Cardiac muscle cell (in vitro differentiated cells and primary cell): ENCODE results near the gene IFT52. TPM values are rescaled to one million over a fixed set of nuclear protein-coding genes. Genes with fewer than 3 reads are reported as not detected.
A peak's percentile ranks its signal among the peaks of the same experiment; 100 is the strongest.

Experiments
- DNase-seq, 2 donors: peaks; one replicate each; pipeline versions ENCODE4 v3.0.0 to v3.0.0-alpha.2; 2010 to 2017; ENCODE audit warnings: low read depth in 1 of 2, low spot score in 1 of 2
- H3K27ac ChIP-seq: fragments of 200-600 bp; sonication (generic); 2 replicates; pipeline ENCODE4 v1.5.1; 2016
- H3K27me3 ChIP-seq: fragments of 200-600 bp; sonication (generic); 2 replicates; pipeline ENCODE4 v1.6.0; 2016; ENCODE audit warnings: control low read depth
- H3K36me3 ChIP-seq: fragments of 200-600 bp; sonication (generic); 2 replicates; pipeline ENCODE4 v1.5.1; 2016; ENCODE audit warnings: control low read depth
- H3K4me1 ChIP-seq: fragments of 200-600 bp; sonication (generic); 2 replicates; pipeline ENCODE4 v1.8.1; 2017; ENCODE audit warnings: low read depth, mild to moderate bottlenecking, mixed run types
- H3K4me3 ChIP-seq: fragments of 200-600 bp; sonication (generic); 2 replicates; pipeline ENCODE4 v1.5.1; 2016; ENCODE audit warnings: mild to moderate bottlenecking
- H3K9me3 ChIP-seq: fragments of 200-600 bp; sonication (generic); 2 replicates; pipeline ENCODE4 v1.5.1; 2017; ENCODE audit warnings: low read depth, mild to moderate bottlenecking, control low read depth
- CTCF ChIP-seq: IDR thresholded peaks from 2 replicates; pipeline ENCODE4 v1.5.1; 2012; ENCODE audit warnings: low read depth, mild to moderate bottlenecking, low read length
- polyA plus RNA-seq: library from polyadenylated mRNA; unstranded; fragments of >200 nt; fragmentation: Nextera tagmentation; extraction: Ambion mirVana; gene quantifications from 2 replicates; pipeline ENCODE4 v1.2.1, GENCODE V29; 2016
- total RNA-seq: library from RNA; depleted of rRNA; stranded (reverse); fragments of >200 nt; gene quantifications from 2 replicates; pipeline ENCODE4 v1.2.3, GENCODE V29; 2016

The IFT52 gene
- total RNA-seq (19.1 and 20.6 TPM in 2 replicates), polyA plus RNA-seq (26.4 and 40.3 TPM in 2 replicates)

DNA sequence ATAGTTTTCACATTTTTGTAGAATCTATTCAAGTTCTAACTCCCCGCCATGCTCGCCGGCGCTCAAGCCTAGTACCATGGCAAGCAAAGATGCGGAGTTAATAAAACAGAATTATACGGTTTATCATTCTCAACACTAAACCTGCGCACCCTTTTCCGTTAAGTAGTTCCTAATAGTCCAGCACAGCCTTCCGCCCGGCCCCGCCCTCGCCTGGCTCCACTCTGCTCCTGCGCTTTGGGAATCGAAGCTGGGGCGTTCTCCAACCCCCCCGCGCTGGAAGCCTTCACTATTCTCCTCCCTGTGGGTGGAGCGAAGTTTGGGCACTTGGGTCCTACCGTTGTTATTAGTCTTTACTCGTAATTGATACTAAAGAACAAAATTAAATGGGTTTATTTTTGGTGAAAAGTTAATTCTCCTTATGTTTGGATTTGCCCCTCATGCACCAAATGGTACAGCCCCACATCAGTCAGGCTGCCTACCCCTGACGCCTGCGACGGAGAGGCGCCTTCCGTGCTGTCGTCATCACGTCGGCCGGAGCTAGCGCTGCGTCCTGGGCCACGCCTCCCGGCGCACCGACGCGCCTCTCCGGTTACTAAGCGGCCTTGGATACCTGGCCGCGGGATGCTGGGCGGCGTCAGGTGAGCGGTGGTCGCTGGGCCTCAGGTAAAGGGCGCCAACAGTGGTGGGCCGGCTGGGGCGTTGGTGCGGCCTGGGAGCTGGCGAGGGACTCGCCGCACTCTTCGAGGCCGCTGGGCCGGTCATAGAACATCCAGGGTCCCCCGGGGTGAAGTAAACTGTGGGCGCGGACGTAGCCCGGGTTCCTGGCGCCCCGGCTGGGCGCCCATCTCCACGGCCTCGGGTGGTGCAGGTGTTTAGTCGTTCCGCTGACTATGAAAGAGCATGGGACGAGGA is at the start of gene IFT52:
Gene IFT52, plus strand, starts transcription at position 546 of the 912 bp plus-strand sequence. CDS start 3,762 bp downstream, outside the sequence.
- Histone ChIP-seq H3K36me3 (peaks cover 8% of the 10 kb centered on the region), H3K4me3 (peak within 1 kb of the TSS; percentile 63), H3K4me1 (peaks cover 10% of the 10 kb centered on the region), H3K9me3 (no peaks in the 10 kb centered on the region), H3K27ac (peak within 1 kb of the TSS; percentile 93), H3K27me3 (no peaks in the 10 kb centered on the region)
- TF ChIP-seq CTCF, result no peak
- peak; percentile 95 to 96 for DNase-seq

DNA sequence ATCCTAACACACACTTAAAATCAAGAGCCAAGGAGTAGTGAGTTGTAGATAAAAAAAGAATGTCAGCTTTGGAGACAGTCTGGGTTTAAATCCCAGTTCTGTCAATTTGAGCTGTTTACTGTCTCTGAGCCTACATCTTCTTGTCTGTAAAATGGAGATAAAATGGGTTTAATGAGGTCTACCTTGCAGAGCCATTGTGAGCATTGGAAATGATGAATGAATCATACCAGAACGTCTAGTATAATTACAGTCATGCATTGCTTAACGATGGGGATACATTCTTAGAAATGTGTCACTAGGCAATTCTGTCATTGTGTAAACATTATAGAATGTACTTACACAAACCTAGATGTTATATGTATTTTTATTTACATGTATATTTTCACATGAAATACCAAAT is 49.5 kb upstream of the IFT52 start:
- no peak overlapping the region for H3K27ac ChIP-seq
- no peaks in the 10 kb centered on the region for H3K27me3 ChIP-seq
- no peaks in the 10 kb centered on the region for H3K9me3 ChIP-seq
- no peak for TF ChIP-seq CTCF
- peaks cover 10% of the 10 kb centered on the region for H3K36me3 ChIP-seq
- no peak for DNase-seq
- no peak overlapping the region for H3K4me3 ChIP-seq
- no peaks in the 10 kb centered on the region for H3K4me1 ChIP-seq

- no peaks in the 10 kb centered on the region for H3K4me1 ChIP-seq
- no peak for TF ChIP-seq CTCF
- no peak overlapping the region for H3K4me3 ChIP-seq
- no peaks in the 10 kb centered on the region for H3K9me3 ChIP-seq
- H3K27me3 ChIP-seq, result no peaks in the 10 kb centered on the region
- DNase-seq, result no peak
- H3K36me3 ChIP-seq, result peaks cover 10% of the 10 kb centered on the region
- no peak overlapping the region for H3K27ac ChIP-seq
Observed at GRCh38 chr20:43542161-43542560, 48.6 kb upstream of the IFT52 start.

DNA sequence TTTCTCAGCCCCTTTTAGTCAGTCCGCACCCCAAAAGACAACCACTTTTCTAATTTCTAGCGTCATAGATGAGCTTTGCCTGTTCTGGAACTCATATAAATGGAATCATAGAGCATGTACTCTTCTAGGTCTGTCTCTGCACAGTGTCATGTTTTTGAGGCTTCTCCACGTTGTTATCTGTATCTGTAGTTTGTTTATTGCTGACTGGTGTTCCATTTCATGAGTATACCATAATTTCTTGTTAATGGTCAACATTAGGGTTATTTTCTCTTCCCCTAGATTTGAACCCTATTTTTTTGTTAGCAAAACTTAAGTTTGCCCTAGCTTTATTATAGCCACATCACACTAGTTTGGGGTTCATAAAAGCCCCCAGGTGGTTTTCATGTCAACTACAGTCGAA is 48.1 kb upstream of the IFT52 start:
- no peak for TF ChIP-seq CTCF
- peaks cover 10% of the 10 kb centered on the region for H3K36me3 ChIP-seq
- H3K4me1 ChIP-seq, result no peaks in the 10 kb centered on the region
- H3K27me3 ChIP-seq, result no peaks in the 10 kb centered on the region
- no peak for DNase-seq
- H3K27ac ChIP-seq, result no peak overlapping the region
- H3K4me3 ChIP-seq, result no peak overlapping the region
- H3K9me3 ChIP-seq, result no peaks in the 10 kb centered on the region

DNA sequence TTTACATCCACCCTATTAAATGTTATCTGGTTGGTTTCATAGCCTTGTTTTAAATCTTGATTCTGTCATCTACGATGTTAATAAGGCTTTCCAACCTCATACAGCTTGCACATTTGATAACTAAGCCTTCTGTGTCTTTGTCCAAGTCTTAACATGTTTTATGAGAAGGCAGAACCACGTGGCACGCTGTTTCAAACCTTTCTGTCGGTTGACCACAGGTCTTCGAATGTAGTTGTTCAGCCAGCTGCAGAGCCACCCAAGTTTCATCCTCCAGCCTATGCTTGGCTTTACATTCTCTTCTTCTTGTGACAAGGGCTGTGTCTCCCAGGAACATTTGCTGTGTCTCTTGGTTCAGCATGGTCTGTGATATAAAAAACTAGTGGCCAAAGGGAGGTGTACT is 47.6 kb upstream of the IFT52 start:
- DNase-seq, result no peak
- Histone ChIP-seq H3K27ac (no peak overlapping the region), H3K9me3 (no peaks in the 10 kb centered on the region), H3K36me3 (peaks cover 10% of the 10 kb centered on the region), H3K27me3 (no peaks in the 10 kb centered on the region), H3K4me1 (no peaks in the 10 kb centered on the region), H3K4me3 (no peak overlapping the region)
- no peak for TF ChIP-seq CTCF
